Stomach (tissue), 4 donors: Measurements from ENCODE around the gene GLRX.

Source experiments
- CTCF ChIP-seq, 7 experiments: fragments of 450-650 bp in 4 of 7; fragments of 200-600 bp in 3 of 7; sonication (generic) in 3 of 7; IDR thresholded peaks; one replicate each; pipeline ENCODE4 v1.5.1; 2016 to 2019; ENCODE audit warnings: antibody characterized with exemption in 7 of 7, control low read depth in 2 of 7, mild to moderate bottlenecking in 1 of 7
- POLR2A ChIP-seq, 4 donors: fragments of 450-650 bp; IDR thresholded peaks; one replicate each; pipeline ENCODE4 v1.6.1; 2016; ENCODE audit warnings: antibody characterized with exemption in 4 of 4, control low read depth in 2 of 4, mild to moderate bottlenecking in 1 of 4, moderate library complexity in 1 of 4
- POLR2AphosphoS5 ChIP-seq, 3 donors: sonication (generic); formaldehyde crosslinking; IDR thresholded peaks; one replicate each; pipeline ENCODE4 v1.6.1; 2016; ENCODE audit warnings: antibody characterized with exemption in 3 of 3

GRCh38 chr5:95847261-95847592 lies 24.7 kb upstream of the GLRX start:
- no peak for TF ChIP-seq POLR2A (IDR thresholded peaks at IDR 0.05)
- TF ChIP-seq CTCF (IDR thresholded peaks at IDR 0.05): no peak
- TF ChIP-seq POLR2AphosphoS5 (IDR thresholded peaks at IDR 0.05): no peak
